ENCODE results near the gene WDR4.

GRCh38 chr21:42829954-42830353 lies 49.4 kb downstream of the WDR4 start:
- TF ChIP-seq EZH2 (IDR thresholded peaks at IDR 0.05; ENCODE audit: low read depth) (no peak), CTCF (conservative IDR thresholded peaks at IDR 0.05) (no peak)
